H1 (cell line): ENCODE results near the gene LIPF. TPM values are rescaled to one million over a fixed set of nuclear protein-coding genes. Genes with fewer than 3 reads are reported as not detected.

Experiments used
- CTCF ChIA-PET: fragments of 300-600 bp; sonication (Branson Sonifier 250); formaldehyde crosslinking; loops from one replicate; lab custom pipeline; 2021; ENCODE audit not compliant: partially characterized antibody; lab: Charles Lee
- POLR2A ChIA-PET: fragments of 300-600 bp; sonication (Branson Sonifier 250); formaldehyde crosslinking; loops from one replicate; lab custom pipeline; 2021; ENCODE audit warnings: inconsistent platforms; ENCODE audit not compliant: partially characterized antibody; lab: Charles Lee
- DNase-seq, 2 experiments: peaks; one replicate each; pipeline versions ENCODE4 v3.0.0 to v3.0.0-alpha.2; 2010 to 2022; ENCODE audit warnings: low spot score in 2 of 2, low read depth in 1 of 2, mixed read lengths in 1 of 2
- FAIRE-seq: peaks from 2 replicates; lab custom pipeline; 2011; peaks lifted over from hg19 to GRCh38; lab: Jason Lieb, UNC
- H2AFZ ChIP-seq: 2 replicates; pipeline ENCODE4 v1.8.1; 2012; ENCODE audit warnings: low read length, inconsistent platforms
- H2AK5ac ChIP-seq: 2 replicates; pipeline ENCODE4 v1.6.1; 2013; ENCODE audit warnings: low read depth, low read length
- H2BK120ac ChIP-seq: replicated peaks from 2 replicates; pipeline ENCODE3; 2013; ENCODE audit warnings: low read depth, low read length, inconsistent platforms
- H2BK12ac ChIP-seq: 2 replicates; pipeline ENCODE4 v1.6.1; 2013; ENCODE audit warnings: low read depth, low read length
- H2BK15ac ChIP-seq: 2 replicates; pipeline ENCODE4 v1.6.1; 2013; ENCODE audit warnings: low read length
- H2BK20ac ChIP-seq: 2 replicates; pipeline ENCODE4 v1.6.1; 2013; ENCODE audit warnings: low read length
- H2BK5ac ChIP-seq: 2 replicates; pipeline ENCODE4 v1.6.1; 2013; ENCODE audit warnings: low read depth, low read length
- H3K14ac ChIP-seq: 2 replicates; pipeline ENCODE4 v1.6.1; 2013; ENCODE audit warnings: inconsistent platforms; ENCODE audit not compliant: insufficient read length
- H3K18ac ChIP-seq: 2 replicates; pipeline ENCODE4 v1.6.1; 2013; ENCODE audit warnings: low read length; ENCODE audit errors: extremely low read depth
- H3K23ac ChIP-seq: 2 replicates; pipeline ENCODE4 v1.6.1; 2013; ENCODE audit warnings: inconsistent platforms; ENCODE audit not compliant: insufficient read length
- H3K23me2 ChIP-seq: 2 replicates; pipeline ENCODE4 v1.6.1; 2013; ENCODE audit warnings: low read depth, low read length
- H3K27ac ChIP-seq: 2 replicates; pipeline ENCODE4 v1.6.1; 2011; ENCODE audit warnings: low read depth, low read length, inconsistent platforms
- H3K27me3 ChIP-seq, 4 experiments: replicated peaks in 1 of 4; 1 replicate in 1 of 4; 2 replicates in 3 of 4; pipeline versions ENCODE4 v1.6.1 to v1.8.1; 2011 to 2013; ENCODE audit warnings: low read length in 3 of 4, mild to moderate bottlenecking in 3 of 4, inconsistent platforms in 2 of 4, mixed read lengths in 2 of 4, moderate library complexity in 1 of 4; ENCODE audit not compliant: control insufficient read depth in 3 of 4, insufficient read depth in 3 of 4; ENCODE audit errors: extremely low read depth in 1 of 4
- H3K36me3 ChIP-seq, 4 experiments: 2 replicates each; pipeline versions ENCODE4 v1.6.1 to v1.8.1; 2011 to 2013; ENCODE audit warnings: mild to moderate bottlenecking in 4 of 4, low read length in 3 of 4, moderate library complexity in 2 of 4, control low read depth in 1 of 4, inconsistent platforms in 1 of 4; ENCODE audit not compliant: insufficient read depth in 4 of 4, control insufficient read depth in 2 of 4
- H3K4ac ChIP-seq: replicated peaks from 2 replicates; pipeline ENCODE3; 2013; ENCODE audit warnings: low read length, low read depth, mixed read lengths, inconsistent platforms; ENCODE audit not compliant: insufficient read length
- H3K4me1 ChIP-seq, 4 experiments: replicated peaks in 1 of 4; 1 replicate in 1 of 4; 2 replicates in 3 of 4; pipeline versions ENCODE4 v1.6.1 to v1.8.1; 2011 to 2013; ENCODE audit warnings: low read length in 3 of 4, inconsistent platforms in 2 of 4, mixed read lengths in 1 of 4; ENCODE audit not compliant: insufficient read depth in 4 of 4, control insufficient read depth in 3 of 4
- H3K4me2 ChIP-seq, 2 experiments: 2 replicates each; pipeline versions ENCODE4 v1.6.1 to v1.8.1; 2011 to 2013; ENCODE audit warnings: low read depth in 2 of 2, low read length in 2 of 2, control low read depth in 1 of 2, inconsistent platforms in 1 of 2, mild to moderate bottlenecking in 1 of 2; ENCODE audit not compliant: insufficient read depth in 1 of 2
- H3K4me3 ChIP-seq, 4 experiments: fragments of 200-600, 300-600 bp in 1 of 4; sonication (generic), shearing (Covaris generic), sonication (Bioruptor Twin) in 1 of 4; 2 replicates each; pipeline versions ENCODE4 v1.5.1 to v1.8.1; 2011 to 2016; ENCODE audit warnings: low read length in 4 of 4, low read depth in 3 of 4, control low read depth in 2 of 4, inconsistent platforms in 2 of 4, mild to moderate bottlenecking in 2 of 4, mixed read lengths in 1 of 4, moderate library complexity in 1 of 4; ENCODE audit not compliant: insufficient read depth in 2 of 4; ENCODE audit errors: extremely low read depth in 1 of 4
- H3K56ac ChIP-seq: replicated peaks from 2 replicates; pipeline ENCODE3; 2013; ENCODE audit warnings: low read depth, mild to moderate bottlenecking, mixed read lengths, low read length, inconsistent platforms; ENCODE audit not compliant: insufficient read length
- H3K79me1 ChIP-seq: 2 replicates; pipeline ENCODE4 v1.6.1; 2013; ENCODE audit warnings: low read depth, low read length, control low read depth
- H3K79me2 ChIP-seq, 2 experiments: 2 replicates each; pipeline versions ENCODE4 v1.6.1 to v1.8.1; 2012 to 2013; ENCODE audit warnings: low read length in 2 of 2, mild to moderate bottlenecking in 2 of 2, inconsistent platforms in 1 of 2; ENCODE audit not compliant: insufficient read depth in 2 of 2, control insufficient read depth in 1 of 2
- H3K9ac ChIP-seq, 4 experiments: replicated peaks in 1 of 4; 1 replicate in 1 of 4; 2 replicates in 3 of 4; pipeline versions ENCODE4 v1.6.1 to v1.8.1; 2011 to 2013; ENCODE audit warnings: low read depth in 3 of 4, low read length in 3 of 4, control low read depth in 2 of 4, mild to moderate bottlenecking in 2 of 4, moderate library complexity in 2 of 4, inconsistent platforms in 1 of 4; ENCODE audit errors: extremely low read depth in 1 of 4
- H3K9me3 ChIP-seq, 2 experiments: 2 replicates each; pipeline versions ENCODE4 v1.6.1 to v1.8.1; 2012 to 2013; ENCODE audit warnings: mild to moderate bottlenecking in 2 of 2, moderate library complexity in 2 of 2, control low read depth in 1 of 2, inconsistent platforms in 1 of 2, low read depth in 1 of 2, low read length in 1 of 2, mixed read lengths in 1 of 2; ENCODE audit not compliant: insufficient read depth in 2 of 2
- H4K20me1 ChIP-seq, 2 experiments: replicated peaks in 1 of 2; 2 replicates each; pipeline versions ENCODE3 to v1.8.1; 2011 to 2013; ENCODE audit warnings: inconsistent platforms in 2 of 2, low read length in 2 of 2, mild to moderate bottlenecking in 1 of 2; ENCODE audit not compliant: insufficient read depth in 2 of 2, control insufficient read depth in 1 of 2
- H4K5ac ChIP-seq: 2 replicates; pipeline ENCODE4 v1.6.1; 2013; ENCODE audit warnings: low read length, low read depth, mixed read lengths, inconsistent platforms; ENCODE audit not compliant: insufficient read length
- H4K8ac ChIP-seq: 2 replicates; pipeline ENCODE4 v1.8.0; 2013; ENCODE audit warnings: mild to moderate bottlenecking, moderate library complexity, low read length, inconsistent platforms; ENCODE audit not compliant: insufficient read depth; ENCODE audit errors: extremely low read depth
- H4K91ac ChIP-seq: replicated peaks from 2 replicates; pipeline ENCODE3; 2013; ENCODE audit warnings: low read length, mixed read lengths, inconsistent platforms; ENCODE audit not compliant: insufficient read length
- CEBPB ChIP-seq: IDR thresholded peaks from 2 replicates; pipeline ENCODE4 v1.6.1; 2012; ENCODE audit warnings: low read depth, low read length
- CHD2 ChIP-seq: IDR thresholded peaks from 2 replicates; pipeline ENCODE4 v1.6.1; 2012; ENCODE audit warnings: low read length, improper control_type of control experiment
- JUN ChIP-seq: IDR thresholded peaks from 2 replicates; pipeline ENCODE4 v1.6.1; 2011; ENCODE audit warnings: low read depth, mild to moderate bottlenecking, improper control_type of control experiment, low read length
- ZNF274 ChIP-seq: IDR thresholded peaks from 2 replicates; pipeline ENCODE4 v1.7.0; 2012; ENCODE audit warnings: low read length, borderline replicate concordance; ENCODE audit errors: extremely low read depth
- WGBS, 2 experiments: shearing (Covaris generic) in 1 of 2; methylation state at CpG; one replicate each; pipeline versions ENCODE4 v1.1.6 to v1.1.7; 2013 to 2015; ENCODE audit warnings: low lambda C conversion rate in 2 of 2, mixed read lengths in 2 of 2, inconsistent platforms in 1 of 2, low coverage in 1 of 2, missing lambda C conversion rate in 1 of 2; ENCODE audit not compliant: insufficient replicate concordance in 2 of 2, insufficient coverage in 1 of 2, insufficient read length in 1 of 2; ENCODE audit errors: extremely low coverage in 1 of 2, missing lambda C conversion rate in 1 of 2; 5-methylcytosine and 5-hydroxymethylcytosine counted together
- polyA plus RNA-seq, 7 experiments: library from polyadenylated mRNA; depleted of rRNA in 3 of 7; stranded (reverse) in 5 of 7; unstranded in 2 of 7; fragments of >200 nt in 5 of 7; fragments of 200-250 nt in 2 of 7; gene quantifications; 1 replicate in 5 of 7; 2 replicates in 1 of 7; 4 replicates in 1 of 7; pipeline versions ENCODE4 v1.2.1 to v1.2.3, GENCODE V29; 2011 to 2013; ENCODE audit warnings: missing spikeins in 2 of 7, mixed read lengths in 2 of 7
- total RNA-seq: library from RNA; stranded (reverse); fragmentation: NEBNext Ultra II Directional; extraction: Animal tissue kit (Norgen Biotek cat#: 25700); gene quantifications from 2 replicates; pipeline ENCODE4 v1.2.1, GENCODE V29; 2021

Gene LIPF
- total and polyA plus RNA-seq, 2 of the 8 experiments (the other 6 are each of a cell fraction or from before 2014, with no cell fraction given): not detected

DNA sequence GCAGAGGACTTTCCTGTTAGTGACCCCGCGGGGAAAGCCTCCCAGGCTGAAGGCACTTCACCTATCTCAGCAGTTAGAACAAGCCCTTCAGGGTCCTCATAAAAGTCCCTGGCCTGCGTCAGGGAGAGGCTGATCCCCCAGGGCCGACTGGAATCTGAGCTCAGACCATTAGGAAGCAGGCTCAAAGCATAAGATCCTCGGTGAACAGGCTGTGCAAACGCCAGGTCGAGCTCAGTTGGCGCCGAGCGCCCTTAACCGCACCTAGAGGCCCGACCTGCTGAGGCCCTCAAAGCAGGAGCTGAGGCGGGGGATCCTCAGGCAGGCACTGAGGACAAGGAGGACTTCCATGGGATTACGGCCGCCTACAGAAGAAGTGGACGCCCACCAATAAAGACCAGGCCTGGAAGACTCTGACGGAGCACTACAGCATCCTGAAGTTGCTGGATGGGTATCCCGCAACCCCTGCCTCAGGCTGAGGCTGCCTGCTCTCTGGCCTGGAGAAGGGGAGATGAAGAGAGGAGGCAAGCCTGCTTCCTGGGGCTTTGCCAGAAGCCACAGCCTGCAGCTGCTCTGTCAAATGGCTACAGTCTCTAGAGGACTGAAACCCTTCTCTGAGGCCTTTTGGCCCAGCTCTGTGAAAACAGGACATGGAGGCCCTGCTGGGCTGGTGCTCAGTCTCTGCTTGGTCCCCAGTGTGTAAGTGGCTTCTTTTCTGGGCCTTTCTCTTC is 47.8 kb upstream of the LIPF start:
- Histone ChIP-seq H3K9me3 (no peaks in the 10 kb centered on the region), H3K23ac (no peak overlapping the region), H4K8ac (no peak overlapping the region), H3K36me3 (no peaks in the 10 kb centered on the region), H3K14ac (no peak overlapping the region), H4K20me1 (no peaks in the 10 kb centered on the region), H2BK15ac (no peak overlapping the region), H2BK120ac (no peak overlapping the region), H2AFZ (no peak overlapping the region), H3K4me3 (no peak overlapping the region), H4K5ac (no peak overlapping the region), H3K4me1 (no peaks in the 10 kb centered on the region), H2BK5ac (no peak overlapping the region), H3K79me2 (no peaks in the 10 kb centered on the region), H2BK20ac (no peak overlapping the region), H2AK5ac (no peak overlapping the region), H3K27me3 (no peaks in the 10 kb centered on the region), H3K4me2 (no peak overlapping the region), H3K4ac (no peak overlapping the region), H3K79me1 (no peaks in the 10 kb centered on the region), H3K27ac (no peak overlapping the region)
- POLR2A ChIA-PET: no interaction called here
- DNase-seq (no peak), FAIRE-seq (no peak)
- CTCF ChIA-PET: interaction anchor here (1.5 to 2.4 kb wide), 2 partner anchors 33 to 112 kb away, joined by 3 to 11 read pairs; partner anchors contain the start of gene RNLS
- WGBS, 2 experiments: 85% methylated on average over 18 of the region's 18 CpGs; no CpG with 5 or more reads in 1 of the 2 experiments
- TF ChIP-seq CHD2 (no peak), CEBPB (no peak), JUN (no peak), ZNF274 (no peak)
- TF ChIP-seq, all 59 proteins: peak for 0
- H3K9ac ChIP-seq: no peak overlapping the region
- no peak overlapping the region for H3K18ac ChIP-seq
- H3K56ac ChIP-seq: no peak overlapping the region
- H4K91ac ChIP-seq: no peak overlapping the region
- H2BK12ac ChIP-seq: no peak overlapping the region
- no peaks in the 10 kb centered on the region for H3K23me2 ChIP-seq
